Activated naive CD4-positive, alpha-beta T cell treated with anti-CD3 and anti-CD28 coated beads, Interleukin-2, amount 10 ng/mL, durations not matched to agents 7 days and 5 days (primary cell): ENCODE data around the gene NOTCH4.
"Not testable (repeated sequence)": the region's sequence is repeated elsewhere in the genome, so short reads cannot be mapped to it uniquely, and the experiment has no call there.

Source experiments
- CTCF ChIA-PET: fragments of 350-600 bp; sonication (Branson Sonifier 250); formaldehyde crosslinking; loops from one replicate; lab custom pipeline; 2021; ENCODE audit warnings: antibody characterized with exemption; lab: Charles Lee
- DNase-seq: peaks from one replicate; pipeline ENCODE4 v3.0.0-alpha.2; 2020
- H3K27ac Mint-ChIP-seq: one replicate; pipeline ENCODE4 v1.8.0; 2021; ENCODE audit warnings: mild to moderate bottlenecking, moderate library complexity, mixed read lengths
- H3K27me3 Mint-ChIP-seq: one replicate; pipeline ENCODE4 v1.8.0; 2021; ENCODE audit warnings: mild to moderate bottlenecking, mixed read lengths
- H3K36me3 Mint-ChIP-seq: one replicate; pipeline ENCODE4 v1.8.0; 2021; ENCODE audit warnings: mixed read lengths
- H3K4me1 Mint-ChIP-seq: one replicate; pipeline ENCODE4 v1.8.0; 2021; ENCODE audit warnings: mixed read lengths
- H3K4me3 Mint-ChIP-seq: one replicate; pipeline ENCODE4 v1.8.0; 2021; ENCODE audit warnings: mild to moderate bottlenecking, moderate library complexity, mixed read lengths
- H3K9me3 Mint-ChIP-seq: one replicate; pipeline ENCODE4 v1.8.0; 2021; ENCODE audit warnings: mixed read lengths

NOTCH4 gene

GRCh38 chr6:32211432-32211831 is 12.4 kb downstream of the NOTCH4 start:
- H3K9me3 Mint-ChIP-seq, H3K36me3 Mint-ChIP-seq, CTCF ChIA-PET, H3K27ac Mint-ChIP-seq, DNase-seq, H3K4me1 Mint-ChIP-seq, H3K4me3 Mint-ChIP-seq: not testable (repeated sequence)
- peaks cover 37% of the 10 kb centered on the region for H3K27me3 Mint-ChIP-seq

- Mint-ChIP-seq H3K36me3 (no peaks in the 10 kb centered on the region), H3K27me3 (peaks cover 37% of the 10 kb centered on the region), H3K27ac (no peak overlapping the region), H3K9me3 (no peaks in the 10 kb centered on the region), H3K4me1 (no peaks in the 10 kb centered on the region), H3K4me3 (no peak overlapping the region)
- DNase-seq = no peak
- CTCF ChIA-PET = no interaction called here
Observed at GRCh38 chr6:32210191-32210601, 13.7 kb downstream of the NOTCH4 start.

GRCh38 chr6:32208996-32209395 is 14.9 kb downstream of the NOTCH4 start:
- no peak for DNase-seq
- no peaks in the 10 kb centered on the region for H3K9me3 Mint-ChIP-seq
- no peaks in the 10 kb centered on the region for H3K36me3 Mint-ChIP-seq
- peaks cover 43% of the 10 kb centered on the region for H3K27me3 Mint-ChIP-seq
- no peak overlapping the region for H3K4me3 Mint-ChIP-seq
- CTCF ChIA-PET = no interaction called here
- no peak overlapping the region for H3K27ac Mint-ChIP-seq
- H3K4me1 Mint-ChIP-seq = no peaks in the 10 kb centered on the region

GRCh38 chr6:32204268-32204715 is 19.6 kb downstream of the NOTCH4 start:
- H3K36me3 Mint-ChIP-seq = no peaks in the 10 kb centered on the region
- H3K4me1 Mint-ChIP-seq = no peaks in the 10 kb centered on the region
- no peak overlapping the region for H3K27ac Mint-ChIP-seq
- H3K27me3 Mint-ChIP-seq = peaks cover 46% of the 10 kb centered on the region
- DNase-seq = no peak
- no peak overlapping the region for H3K4me3 Mint-ChIP-seq
- CTCF ChIA-PET = no interaction called here
- no peaks in the 10 kb centered on the region for H3K9me3 Mint-ChIP-seq

GRCh38 chr6:32203426-32204267 is 20.2 kb downstream of the NOTCH4 start:
- Mint-ChIP-seq H3K9me3 (no peaks in the 10 kb centered on the region), H3K36me3 (no peaks in the 10 kb centered on the region), H3K4me3 (no peak overlapping the region), H3K27me3 (peaks cover 49% of the 10 kb centered on the region), H3K4me1 (no peaks in the 10 kb centered on the region), H3K27ac (no peak overlapping the region)
- DNase-seq = no peak
- CTCF ChIA-PET = no interaction called here

- Mint-ChIP-seq H3K36me3 (no peaks in the 10 kb centered on the region), H3K4me1 (no peaks in the 10 kb centered on the region), H3K27me3 (peaks cover 46% of the 10 kb centered on the region), H3K27ac (no peak overlapping the region), H3K4me3 (no peak overlapping the region), H3K9me3 (no peaks in the 10 kb centered on the region)
- CTCF ChIA-PET = no interaction called here
- peak; percentile 14 for DNase-seq
Observed at GRCh38 chr6:32202186-32202585, 21.7 kb downstream of the NOTCH4 start.

GRCh38 chr6:32200711-32201475 is 23.0 kb downstream of the NOTCH4 start:
- H3K4me1 Mint-ChIP-seq = peaks cover 7% of the 10 kb centered on the region
- peaks cover 39% of the 10 kb centered on the region for H3K27me3 Mint-ChIP-seq
- CTCF ChIA-PET = no interaction called here
- no peaks in the 10 kb centered on the region for H3K36me3 Mint-ChIP-seq
- DNase-seq = peak; percentile 14
- no peaks in the 10 kb centered on the region for H3K9me3 Mint-ChIP-seq
- H3K4me3 Mint-ChIP-seq = no peak overlapping the region
- no peak overlapping the region for H3K27ac Mint-ChIP-seq

GRCh38 chr6:32198866-32199265 is 25.0 kb downstream of the NOTCH4 start:
- no peak for DNase-seq
- Mint-ChIP-seq H3K4me1 (peaks cover 25% of the 10 kb centered on the region), H3K27me3 (peaks cover 25% of the 10 kb centered on the region), H3K9me3 (no peaks in the 10 kb centered on the region), H3K4me3 (no peak overlapping the region), H3K27ac (no peak overlapping the region), H3K36me3 (no peaks in the 10 kb centered on the region)
- CTCF ChIA-PET = no interaction called here

GRCh38 chr6:32198345-32198696 is 25.5 kb downstream of the NOTCH4 start:
- peaks cover 20% of the 10 kb centered on the region for H3K27me3 Mint-ChIP-seq
- CTCF ChIA-PET = interaction anchor here (1.6 kb wide), 1 partner anchor 79 kb away, joined by 6 read pairs; no protein-coding TSS in a partner anchor
- no peak for DNase-seq
- H3K27ac Mint-ChIP-seq = no peak overlapping the region
- no peaks in the 10 kb centered on the region for H3K9me3 Mint-ChIP-seq
- peaks cover 3% of the 10 kb centered on the region for H3K36me3 Mint-ChIP-seq
- H3K4me1 Mint-ChIP-seq = peaks cover 30% of the 10 kb centered on the region
- no peak overlapping the region for H3K4me3 Mint-ChIP-seq

- Mint-ChIP-seq H3K36me3 (peaks cover 10% of the 10 kb centered on the region), H3K4me3 (peak overlapping the region; percentile 94), H3K9me3 (no peaks in the 10 kb centered on the region), H3K27ac (peak overlapping the region; percentile 99), H3K27me3 (peaks cover 14% of the 10 kb centered on the region), H3K4me1 (peaks cover 34% of the 10 kb centered on the region)
- CTCF ChIA-PET = interaction anchor here (1.6 kb wide), 1 partner anchor 78 kb away, joined by 6 read pairs; no protein-coding TSS in a partner anchor
- DNase-seq = no peak
Observed at GRCh38 chr6:32196682-32197616, 26.9 kb downstream of the NOTCH4 start.

- no peaks in the 10 kb centered on the region for H3K9me3 Mint-ChIP-seq
- peaks cover 19% of the 10 kb centered on the region for H3K36me3 Mint-ChIP-seq
- H3K4me1 Mint-ChIP-seq = peaks cover 34% of the 10 kb centered on the region
- H3K27ac Mint-ChIP-seq = peak overlapping the region; percentile 99
- CTCF ChIA-PET = interaction anchor here (0.5 to 1.6 kb wide), 14 partner anchors 17 to 400 kb away, joined by 3 to 9 read pairs (median 3); partner anchors contain the start of genes RNF5 and VARS1
- peak overlapping the region; percentile 94 for H3K4me3 Mint-ChIP-seq
- peaks cover 11% of the 10 kb centered on the region for H3K27me3 Mint-ChIP-seq
- peak; percentile 81 for DNase-seq
Observed at GRCh38 chr6:32195902-32196681, 27.8 kb downstream of the NOTCH4 start.

- H3K4me3 Mint-ChIP-seq = peak overlapping the region; percentile 94
- CTCF ChIA-PET = interaction anchor here (0.5 to 1.6 kb wide), 15 partner anchors 17 to 400 kb away, joined by 3 to 9 read pairs (median 3); partner anchors contain the start of genes RNF5 and VARS1
- H3K36me3 Mint-ChIP-seq = peaks cover 22% of the 10 kb centered on the region
- peak; percentile 100 for DNase-seq
- H3K27me3 Mint-ChIP-seq = peaks cover 8% of the 10 kb centered on the region
- H3K4me1 Mint-ChIP-seq = peaks cover 34% of the 10 kb centered on the region
- no peaks in the 10 kb centered on the region for H3K9me3 Mint-ChIP-seq
- peak overlapping the region; percentile 99 for H3K27ac Mint-ChIP-seq
Observed at GRCh38 chr6:32195652-32195901, 28.3 kb downstream of the NOTCH4 start.
